Stimulated activated CD8-positive, alpha-beta memory T cell treated with anti-CD3 and anti-CD28 coated beads, Interleukin-4, amount 100 ng/mL, for 48 hours (primary cell): Measurements from ENCODE around the gene MCC.

Experiments used
- DNase-seq: peaks from one replicate; pipeline ENCODE4 v3.0.0-alpha.2; 2020

Gene MCC

DNA sequence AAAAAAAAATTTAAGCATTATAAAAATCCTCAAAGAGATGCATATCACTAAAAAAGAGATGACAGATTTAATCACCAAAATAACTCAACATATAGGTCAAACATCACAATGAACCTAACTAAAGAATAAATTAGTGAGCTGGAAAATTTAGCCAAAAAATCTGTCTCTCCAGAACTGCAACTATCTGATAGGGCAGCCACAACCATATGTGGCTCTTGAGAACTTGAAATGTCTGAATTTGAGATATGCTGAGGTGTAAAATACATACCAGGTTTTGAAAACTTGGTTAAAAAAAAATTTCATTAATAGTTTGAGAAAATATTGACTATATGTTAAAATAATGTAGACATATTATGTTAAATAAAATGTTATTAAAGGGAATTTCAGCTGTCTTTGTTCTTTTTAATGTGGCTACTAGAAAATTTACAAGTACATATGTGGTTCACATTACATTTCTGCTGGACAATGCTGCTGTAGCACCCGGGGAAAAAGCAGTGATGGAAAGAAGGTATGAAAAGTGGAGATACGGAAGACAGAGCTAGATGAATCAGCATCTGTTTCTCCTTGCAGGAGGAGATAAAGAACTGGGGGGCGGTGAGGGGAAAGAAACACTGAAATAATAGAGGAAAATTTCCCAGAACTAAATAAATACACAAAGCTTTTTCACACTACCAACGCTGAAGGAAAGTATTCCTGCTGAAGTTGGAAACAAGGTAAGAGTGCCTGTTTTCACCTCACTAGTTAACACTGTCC, 445.6 kb downstream of the MCC start:
- DNase-seq = no peak

GRCh38 chr5:113040672-113041260, 447.5 kb downstream of the MCC start:
- no peak for DNase-seq

DNA sequence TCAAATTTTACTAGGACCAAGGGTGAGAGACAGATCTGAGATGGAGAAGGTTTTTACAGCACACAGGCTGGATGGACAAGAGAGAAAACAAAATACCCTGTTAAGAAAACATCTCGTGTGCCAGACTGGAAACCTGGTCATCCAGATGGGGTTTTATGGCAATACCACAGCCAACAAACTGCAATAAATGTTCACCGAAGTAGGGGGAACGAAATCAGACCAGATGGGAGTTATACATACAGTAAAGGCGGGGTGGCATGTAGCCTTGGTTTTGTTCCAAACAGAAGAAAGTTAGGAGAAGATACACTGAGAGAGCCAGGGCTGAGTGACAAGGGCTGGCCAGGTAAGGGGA, 448.3 kb downstream of the MCC start:
- DNase-seq = no peak

GRCh38 chr5:113039229-113039933, 448.9 kb downstream of the MCC start:
- DNase-seq = no peak

DNA sequence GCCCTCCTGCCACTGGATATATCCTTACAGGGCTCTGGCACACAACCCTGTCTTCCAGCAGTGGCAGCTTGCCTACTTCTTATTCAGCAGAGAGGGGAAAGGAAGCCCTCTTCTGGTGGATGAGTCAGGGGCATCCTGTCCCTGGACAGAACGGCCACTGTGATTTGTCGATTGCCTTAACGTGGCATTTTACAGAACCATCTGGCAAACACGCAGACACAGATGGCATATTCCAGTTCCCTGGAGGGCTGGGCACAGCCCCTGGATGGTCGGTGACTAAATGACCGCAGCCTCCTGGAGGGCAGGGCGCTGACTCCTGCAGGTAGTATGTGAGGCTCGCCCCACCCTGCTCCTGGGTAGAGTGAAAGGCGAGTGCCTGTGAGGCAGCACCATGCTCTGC, 449.5 kb downstream of the MCC start:
- no peak for DNase-seq

DNA sequence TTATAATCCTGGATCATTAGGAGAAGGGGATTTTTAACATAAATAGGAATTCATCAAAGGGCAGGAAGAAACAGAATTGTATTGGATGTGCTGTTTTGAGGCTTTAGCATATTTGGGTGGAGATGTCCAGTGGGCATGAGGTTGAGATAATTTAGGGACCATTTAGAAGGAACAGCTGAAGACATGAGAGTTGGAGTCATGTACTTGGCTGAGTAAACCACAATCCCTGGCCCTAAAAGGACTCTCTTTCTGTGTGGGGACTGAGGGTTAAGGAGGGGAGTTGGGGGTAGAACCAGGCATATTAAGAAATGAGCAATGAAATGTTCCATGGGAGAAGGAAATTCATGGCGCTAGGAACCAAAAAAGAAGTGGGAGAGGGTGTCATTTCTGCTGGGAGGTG, 450.1 kb downstream of the MCC start:
- no peak for DNase-seq

DNA sequence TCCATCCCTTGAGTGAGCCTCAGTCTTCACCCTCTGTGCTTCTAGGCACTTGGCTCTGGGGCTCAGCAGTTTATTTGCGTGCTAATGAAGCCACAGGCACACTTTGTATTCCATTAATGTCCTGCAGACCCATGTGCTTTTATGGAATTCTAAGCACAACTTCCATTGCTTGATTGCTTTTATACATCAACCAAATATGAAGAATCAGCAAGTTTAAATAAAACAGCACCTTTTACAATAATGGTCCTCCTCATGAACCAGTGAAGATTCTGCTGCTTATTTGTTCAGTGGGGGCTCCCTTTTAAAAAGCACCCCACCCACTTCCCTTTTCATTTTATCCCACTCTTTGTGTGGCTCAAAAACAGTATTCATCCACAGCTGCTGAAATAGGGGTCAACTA, 451.4 kb downstream of the MCC start:
- no peak for DNase-seq

GRCh38 chr5:113036321-113036720, 451.9 kb downstream of the MCC start:
- DNase-seq = no peak

- no peak for DNase-seq
These were observed 453.2 kb downstream of the MCC start for GRCh38 chr5:113035096-113035495.

DNA sequence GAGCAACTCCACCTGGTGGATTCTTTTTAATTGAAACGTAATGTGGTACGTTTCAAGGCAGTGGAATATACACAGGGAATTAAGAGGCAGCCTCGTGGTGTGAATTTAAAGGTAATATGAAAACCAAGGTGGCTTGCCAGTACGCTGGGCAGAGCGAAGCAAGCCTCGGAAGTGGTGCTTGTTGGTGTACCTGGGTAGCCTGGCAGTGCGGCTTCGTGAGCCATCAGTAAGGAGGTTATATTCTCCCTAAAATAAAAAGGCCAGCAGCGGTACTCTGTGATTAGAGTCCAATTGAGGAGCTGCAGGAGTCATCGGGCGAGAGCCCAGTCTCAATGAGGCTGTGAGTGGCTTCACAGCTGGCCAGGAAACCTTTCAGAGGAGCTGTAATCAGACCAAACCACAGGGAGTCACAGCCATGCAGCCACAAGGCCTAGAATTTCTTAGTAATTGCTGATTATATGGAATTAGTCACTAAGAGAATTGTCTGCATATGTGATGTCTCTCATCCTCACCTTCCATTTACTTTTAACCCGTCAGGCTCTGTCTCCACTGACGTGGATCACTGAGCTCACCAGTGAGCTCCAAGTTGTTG, 454.0 kb downstream of the MCC start:
- DNase-seq = no peak

GRCh38 chr5:113031557-113031956, 456.7 kb downstream of the MCC start:
- no peak for DNase-seq

DNA sequence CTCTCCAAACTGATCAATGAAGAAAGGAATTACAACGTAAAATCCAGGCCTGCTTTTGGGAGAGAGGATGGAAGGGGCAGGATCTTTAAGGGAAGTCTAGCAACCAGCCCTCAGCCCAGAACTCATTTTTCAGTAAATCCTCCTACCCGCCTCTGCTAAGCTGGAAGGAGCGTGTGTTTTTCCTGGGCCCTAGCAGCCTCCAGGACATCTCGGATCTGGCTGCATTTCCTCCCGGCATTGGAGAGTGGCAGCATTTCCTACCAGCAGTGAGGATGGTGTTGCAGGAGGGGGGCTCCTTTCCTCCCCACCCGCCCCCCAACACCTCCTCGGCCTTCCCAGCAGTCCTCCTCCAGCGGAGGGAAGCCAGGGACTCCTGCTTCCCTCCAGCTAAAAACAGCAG, 457.1 kb downstream of the MCC start:
- no peak for DNase-seq

GRCh38 chr5:113029614-113030013, 458.6 kb downstream of the MCC start:
- DNase-seq = no peak

DNA sequence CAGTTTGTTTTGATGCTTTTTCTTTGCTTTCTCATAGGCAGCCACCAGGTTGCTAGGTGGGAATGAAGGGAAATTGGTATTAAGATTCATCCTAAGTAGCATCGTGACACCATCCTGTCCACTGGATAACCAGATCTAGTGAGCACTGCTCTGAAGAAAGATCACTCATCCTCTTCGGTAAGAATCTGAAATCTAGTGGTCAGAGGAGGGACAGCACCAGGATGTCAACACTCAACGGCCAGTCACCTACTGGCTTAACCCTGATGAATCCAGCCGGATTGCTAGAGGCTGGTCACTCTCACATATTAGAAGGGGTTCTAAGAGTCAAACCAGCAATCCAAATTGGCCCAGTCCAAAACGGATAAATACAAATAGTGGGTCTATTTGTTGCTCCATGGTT, 460.8 kb downstream of the MCC start:
- no peak for DNase-seq

- DNase-seq = no peak
These were observed 461.2 kb downstream of the MCC start for GRCh38 chr5:113027015-113027414.

DNA sequence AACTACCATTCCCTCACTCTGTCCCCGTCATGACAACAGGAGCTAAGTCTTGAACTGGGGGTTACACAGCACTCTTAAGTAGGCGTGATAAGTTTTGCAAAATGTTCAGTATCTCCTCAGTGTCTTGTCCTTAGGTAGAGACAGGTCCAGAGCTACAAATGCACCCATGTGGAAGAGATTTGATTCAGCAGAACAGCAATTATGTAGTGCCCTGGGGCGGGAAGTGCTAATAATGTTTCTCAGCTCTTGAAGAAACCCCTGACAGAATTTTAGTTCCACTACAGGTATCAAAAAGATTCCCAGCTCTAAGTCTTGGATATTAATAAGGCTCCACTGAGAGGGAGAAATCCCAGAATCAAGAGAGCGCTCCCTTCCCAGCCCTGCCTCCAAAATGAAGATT, 462.0 kb downstream of the MCC start:
- DNase-seq = no peak

- DNase-seq = no peak
These were observed 462.7 kb downstream of the MCC start for GRCh38 chr5:113025596-113025995.

- no peak for DNase-seq
These were observed 464.1 kb downstream of the MCC start for GRCh38 chr5:113024076-113024697.

GRCh38 chr5:113022661-113023060, 465.6 kb downstream of the MCC start:
- no peak for DNase-seq

GRCh38 chr5:113020461-113021273, 467.6 kb downstream of the MCC start:
- DNase-seq = no peak

DNA sequence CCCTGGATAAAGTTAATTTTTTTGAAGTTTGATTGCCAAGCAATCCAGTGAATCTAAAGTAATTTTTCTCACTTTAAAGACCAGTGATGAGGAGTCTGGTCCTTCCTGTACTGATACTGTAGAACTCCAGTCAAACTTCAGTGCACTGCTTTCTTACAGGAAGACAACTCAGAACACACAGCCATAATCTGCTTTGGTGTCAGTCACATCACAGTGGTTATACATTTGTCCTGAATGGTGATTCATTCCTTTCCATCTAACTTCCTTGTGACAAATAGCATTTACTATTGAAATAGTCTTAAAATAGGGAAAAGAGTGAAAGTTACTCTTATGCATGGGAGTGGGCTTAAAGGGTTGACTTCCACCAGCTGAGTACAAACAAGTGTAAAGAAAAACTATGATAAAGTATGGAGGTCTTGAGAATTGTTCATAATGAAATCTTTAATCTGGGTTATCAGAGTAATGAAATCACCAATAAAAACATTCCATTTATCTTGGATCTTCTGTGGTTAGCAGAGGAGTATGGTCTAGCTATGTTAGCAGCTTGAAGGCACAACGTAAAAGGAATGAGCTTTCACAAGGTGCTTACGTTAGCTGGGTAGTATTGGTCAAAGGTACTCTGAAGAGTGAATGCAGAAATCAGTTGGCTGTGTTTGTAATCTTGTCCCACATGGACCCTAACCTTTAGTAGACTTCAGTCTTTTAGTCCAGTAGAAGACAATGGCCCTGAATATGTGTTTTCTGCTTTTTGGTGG, 470.2 kb downstream of the MCC start:
- DNase-seq = no peak

DNA sequence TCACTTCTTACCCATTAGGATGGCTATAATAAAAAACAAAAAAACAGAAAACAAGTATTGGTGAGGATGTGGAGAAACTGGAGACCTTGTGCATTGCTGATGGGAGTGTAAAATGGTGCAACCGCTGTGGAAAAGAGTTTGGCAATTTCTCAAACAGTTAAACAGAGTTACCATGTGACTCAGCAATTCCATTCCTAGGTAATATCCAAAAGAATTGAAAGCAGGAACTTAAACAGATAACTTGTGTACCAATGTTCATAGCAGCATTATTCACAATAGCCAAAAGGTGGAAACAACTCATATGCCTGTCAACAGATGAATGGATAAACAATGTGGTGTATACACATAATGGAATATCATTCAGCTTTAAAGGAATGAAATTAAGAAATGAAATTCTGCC, 482.8 kb downstream of the MCC start:
- no peak for DNase-seq
